HAP-1 (cell line): ENCODE measurements around the gene ATG12.
"Not testable (repeated sequence)": the region's sequence is repeated elsewhere in the genome, so short reads cannot be mapped to it uniquely, and the experiment has no call there.

Experiments
- DNase-seq, 2 experiments: peaks; one replicate each; pipeline ENCODE4 v3.0.0-alpha.2; 2016 to 2020; ENCODE audit warnings: low spot score in 2 of 2
- H3K27me3 ChIP-seq: fragments of 250-450 bp; sonication (Bioruptor Pico); 2 replicates; pipeline ENCODE4 v1.5.1; 2020; ENCODE audit warnings: low read depth, mild to moderate bottlenecking, moderate library complexity
- H3K36me3 ChIP-seq: fragments of 250-450 bp; sonication (Bioruptor Pico); replicated peaks from 2 replicates; pipeline ENCODE4 v1.5.1; 2020; ENCODE audit warnings: mild to moderate bottlenecking
- H3K4me1 ChIP-seq: fragments of 250-450 bp; sonication (Bioruptor Pico); 2 replicates; pipeline ENCODE4 v1.5.1; 2020; ENCODE audit warnings: mild to moderate bottlenecking
- H3K4me3 ChIP-seq: fragments of 250-450 bp; sonication (Bioruptor Pico); 2 replicates; pipeline ENCODE4 v1.5.1; 2020; ENCODE audit warnings: mild to moderate bottlenecking, moderate library complexity
- H3K9me3 ChIP-seq: fragments of 250-450 bp; sonication (Bioruptor Pico); 2 replicates; pipeline ENCODE4 v1.5.1; 2020; ENCODE audit warnings: mild to moderate bottlenecking, moderate library complexity
- in situ Hi-C: fragments of 300-500 bp; cut with MboI; formaldehyde crosslinking; loops from 3 replicates; pipeline ENCODE4 v1.14.3; 2020; ENCODE audit warnings: low sequenced_read_pairs, inconsistent platforms, mixed read lengths

Gene ATG12

DNA sequence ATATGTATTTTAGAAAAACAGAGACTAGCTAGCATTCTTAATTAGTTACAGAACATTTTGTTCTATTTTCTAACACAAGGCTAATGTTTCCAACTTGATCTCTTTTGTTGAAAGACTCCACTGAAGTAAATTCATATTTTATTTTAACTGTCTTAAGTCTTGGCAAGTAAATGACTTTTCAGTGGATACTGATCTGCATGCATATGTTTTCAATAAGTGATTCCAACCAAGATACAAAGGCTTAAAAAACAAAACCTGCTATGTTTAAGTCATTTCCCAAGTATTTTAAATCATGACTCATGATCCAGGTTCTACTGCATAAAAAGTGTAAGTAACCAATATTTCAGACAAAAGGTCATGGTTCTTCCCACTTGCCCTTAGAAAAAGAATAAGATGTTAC is 30.6 kb downstream of the ATG12 start:
- peaks cover 11% of the 10 kb centered on the region for H3K4me1 ChIP-seq
- H3K27me3 ChIP-seq, result no peaks in the 10 kb centered on the region
- H3K36me3 ChIP-seq, result 0 out of 2 replicates have a peak, but pooled peaks cover 5% of the 10 kb centered on the region
- no peak for DNase-seq
- in situ Hi-C loops, result loop anchor here (25.0 kb wide), 1 partner anchor 498 kb away; no protein-coding TSS in a partner anchor
- H3K4me3 ChIP-seq, result no peak overlapping the region
- no peaks in the 10 kb centered on the region for H3K9me3 ChIP-seq

DNA sequence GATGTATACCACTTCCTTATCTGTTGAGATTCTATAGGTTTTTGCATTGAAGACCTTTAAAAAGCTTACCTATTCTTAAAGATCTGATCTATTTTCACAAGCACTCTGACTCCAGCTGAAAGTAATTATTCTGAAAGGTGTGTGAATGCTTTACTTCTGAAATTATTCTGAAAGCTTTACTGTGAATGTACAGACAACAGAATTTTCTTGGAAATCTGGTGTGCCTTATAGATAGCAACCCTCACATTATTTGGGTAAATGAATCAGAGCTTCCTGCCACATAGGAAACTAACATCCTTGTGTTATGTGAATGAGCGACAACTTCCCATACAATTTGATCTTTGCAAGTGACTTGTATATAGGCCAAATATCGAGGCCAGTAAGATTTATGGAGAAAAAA is 31.4 kb downstream of the ATG12 start:
- in situ Hi-C loops, result loop anchor here (25.0 kb wide), 1 partner anchor 498 kb away; no protein-coding TSS in a partner anchor
- Histone ChIP-seq H3K36me3 (0 out of 2 replicates have a peak, but pooled peaks cover 6% of the 10 kb centered on the region), H3K4me1 (peaks cover 8% of the 10 kb centered on the region), H3K4me3 (no peak overlapping the region), H3K27me3 (no peaks in the 10 kb centered on the region), H3K9me3 (no peaks in the 10 kb centered on the region)
- DNase-seq, result no peak

DNA sequence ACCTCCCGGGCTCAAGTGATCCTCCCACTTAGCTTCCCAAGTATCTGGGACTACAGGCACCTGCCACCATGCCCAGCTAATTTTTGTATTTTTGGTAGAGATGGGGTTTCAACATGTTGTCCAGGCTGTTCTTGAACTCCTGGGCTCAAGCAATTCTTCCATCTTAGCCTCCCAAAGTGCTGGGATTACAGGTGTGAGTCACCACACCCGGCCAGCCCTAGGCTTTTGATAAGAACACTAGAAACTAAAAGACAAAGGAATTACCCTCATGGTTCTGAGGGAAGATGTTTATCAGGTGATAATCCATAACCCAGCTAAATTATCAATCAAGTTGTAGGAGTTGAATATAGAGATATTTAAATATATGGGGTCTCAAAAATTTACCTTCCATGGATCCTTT is 33.3 kb downstream of the ATG12 start:
- H3K27me3 ChIP-seq, H3K9me3 ChIP-seq, H3K36me3 ChIP-seq, DNase-seq, H3K4me1 ChIP-seq, H3K4me3 ChIP-seq: not testable (repeated sequence)
- in situ Hi-C loops, result loop anchor here (25.0 kb wide), 1 partner anchor 496 kb away; no protein-coding TSS in a partner anchor

DNA sequence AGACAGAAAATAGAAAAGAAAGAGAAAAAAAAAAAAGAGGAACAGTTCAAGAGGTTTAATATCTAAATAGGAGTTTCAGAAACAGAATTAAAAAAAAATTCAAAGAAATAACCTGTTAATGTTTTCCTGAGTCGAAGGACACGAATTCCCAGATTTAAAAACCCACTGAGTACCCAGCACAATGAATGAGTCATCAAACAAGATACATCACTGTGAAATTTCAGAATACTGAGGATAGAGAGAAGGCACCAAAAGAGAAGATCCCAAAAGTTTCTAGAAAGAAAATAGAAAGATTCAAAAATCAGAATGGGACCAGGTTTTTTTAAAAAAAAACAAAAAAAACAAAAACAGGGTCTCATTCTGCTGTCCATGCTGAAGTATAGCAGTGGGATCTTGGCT is 33.7 kb downstream of the ATG12 start:
- Histone ChIP-seq H3K36me3 (0 out of 2 replicates have a peak, but pooled peaks cover 6% of the 10 kb centered on the region), H3K4me3 (no peak overlapping the region)
- in situ Hi-C loops, result loop anchor here (25.0 kb wide), 1 partner anchor 495 kb away; no protein-coding TSS in a partner anchor

DNA sequence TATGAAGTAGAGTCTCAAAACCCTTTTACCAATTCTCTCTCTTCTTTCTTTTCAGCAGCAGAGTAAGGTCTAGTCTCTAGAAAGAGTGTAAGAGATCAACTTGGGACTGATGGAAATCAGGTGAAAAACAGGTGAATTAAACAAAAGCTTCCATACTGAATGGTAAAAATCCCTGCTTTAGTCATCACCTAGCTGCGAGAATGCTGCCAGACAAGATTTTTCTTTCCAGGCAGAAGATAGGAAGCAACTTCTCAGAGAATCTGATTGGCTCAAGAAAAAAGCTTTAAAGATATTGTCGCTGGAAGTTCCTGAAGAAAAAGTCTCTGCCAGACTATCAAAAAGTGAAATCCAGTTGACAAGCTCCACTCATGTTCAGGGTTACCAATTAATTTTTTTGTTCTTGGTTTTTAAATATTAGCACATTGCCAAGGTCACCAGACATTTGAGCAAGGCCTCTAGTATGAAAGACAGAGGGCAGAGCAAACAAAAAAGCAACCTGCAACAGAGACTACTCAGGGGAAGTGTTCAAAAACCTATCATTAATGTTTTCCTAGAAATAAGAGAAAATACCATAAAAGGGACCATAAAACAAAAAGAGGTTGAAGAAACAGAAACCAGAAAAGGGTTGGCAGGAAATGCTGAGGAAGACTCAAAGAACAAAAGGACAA is 34.2 kb downstream of the ATG12 start:
- Histone ChIP-seq H3K9me3 (no peaks in the 10 kb centered on the region), H3K27me3 (no peaks in the 10 kb centered on the region), H3K36me3 (0 out of 2 replicates have a peak, but pooled peaks cover 6% of the 10 kb centered on the region), H3K4me3 (no peak overlapping the region), H3K4me1 (no peaks in the 10 kb centered on the region)
- in situ Hi-C loops, result loop anchor here (25.0 kb wide), 1 partner anchor 495 kb away; no protein-coding TSS in a partner anchor
- no peak for DNase-seq

More for the DNA sequence above, 33.7 kb downstream of the ATG12 start:
- no peak for DNase-seq
- Histone ChIP-seq H3K9me3 (no peaks in the 10 kb centered on the region), H3K27me3 (no peaks in the 10 kb centered on the region), H3K4me1 (no peaks in the 10 kb centered on the region)

DNA sequence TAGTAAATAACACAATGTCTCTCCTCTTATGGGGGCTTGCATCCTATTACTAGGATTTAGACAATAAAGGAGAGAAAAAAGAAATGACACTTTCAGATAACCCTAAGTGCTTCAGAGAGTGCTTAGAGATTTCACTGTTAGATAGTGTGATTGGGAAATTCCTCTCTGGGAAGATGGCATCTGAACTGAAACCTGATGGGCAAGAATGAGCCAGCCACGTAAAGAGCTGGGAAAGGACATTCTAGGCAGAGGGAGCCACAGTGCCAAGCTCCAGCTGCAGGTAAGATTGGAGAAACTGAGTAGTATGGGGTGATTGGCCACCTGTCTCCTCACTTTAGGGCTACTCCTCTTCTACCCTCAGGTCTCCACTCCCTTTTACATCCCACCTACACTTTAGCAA is 39.4 kb downstream of the ATG12 start:
- 0 out of 2 replicates have a peak, but pooled peaks cover 6% of the 10 kb centered on the region for H3K36me3 ChIP-seq
- DNase-seq, result no peak
- in situ Hi-C loops, result loop anchor here (25.0 kb wide), 1 partner anchor 490 kb away; no protein-coding TSS in a partner anchor
- H3K4me1 ChIP-seq, result no peaks in the 10 kb centered on the region
- H3K4me3 ChIP-seq, result no peak overlapping the region
- H3K27me3 ChIP-seq, result no peaks in the 10 kb centered on the region
- H3K9me3 ChIP-seq, result no peaks in the 10 kb centered on the region

DNA sequence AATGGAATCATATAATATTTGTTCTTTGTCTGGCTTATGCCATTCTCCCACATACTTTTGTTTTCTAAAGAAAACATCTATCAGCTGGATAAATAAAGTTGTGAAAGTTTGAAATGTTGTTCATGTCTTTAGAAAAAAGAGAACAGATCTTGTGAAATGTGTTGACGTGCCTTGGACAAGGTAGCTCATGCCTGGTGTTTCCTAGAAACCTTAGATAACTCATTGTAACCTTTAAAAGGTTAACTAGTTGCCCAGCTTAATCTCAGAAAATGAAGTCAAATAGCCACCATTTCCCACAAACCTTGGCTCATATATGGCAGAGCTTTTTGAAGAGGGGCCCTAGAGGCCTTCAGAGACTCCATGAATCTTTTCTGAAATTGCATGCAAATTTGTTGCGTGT is 40.2 kb downstream of the ATG12 start:
- no peak for DNase-seq
- Histone ChIP-seq H3K4me1 (no peaks in the 10 kb centered on the region), H3K4me3 (no peak overlapping the region), H3K27me3 (no peaks in the 10 kb centered on the region), H3K36me3 (0 out of 2 replicates have a peak, but pooled peaks cover 5% of the 10 kb centered on the region), H3K9me3 (no peaks in the 10 kb centered on the region)
- in situ Hi-C loops, result loop anchor here (25.0 kb wide), 1 partner anchor 489 kb away; no protein-coding TSS in a partner anchor

DNA sequence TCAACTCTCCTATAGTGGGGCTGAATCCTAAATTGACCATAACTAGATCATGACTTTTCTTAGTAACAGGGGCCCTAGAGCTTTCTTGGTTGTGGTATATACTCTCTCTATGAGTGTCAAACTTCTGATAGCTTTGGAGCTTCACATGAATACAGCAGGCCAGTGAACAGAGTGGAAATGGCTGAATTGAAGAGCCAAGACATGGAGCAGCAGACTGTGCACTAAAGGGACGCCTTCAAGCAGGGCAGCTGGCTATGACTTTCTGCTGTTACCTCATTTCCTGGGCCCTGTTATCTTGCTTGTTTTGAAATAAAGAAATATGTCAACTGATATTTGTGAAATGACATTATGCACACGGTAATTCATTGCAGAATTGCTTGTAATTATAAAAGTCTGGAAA is 41.3 kb downstream of the ATG12 start:
- H3K9me3 ChIP-seq, result no peaks in the 10 kb centered on the region
- no peak overlapping the region for H3K4me3 ChIP-seq
- H3K36me3 ChIP-seq, result no peaks in the 10 kb centered on the region
- H3K27me3 ChIP-seq, result no peaks in the 10 kb centered on the region
- H3K4me1 ChIP-seq, result no peaks in the 10 kb centered on the region
- in situ Hi-C loops, result loop anchor here (25.0 kb wide), 1 partner anchor 488 kb away; no protein-coding TSS in a partner anchor
- no peak for DNase-seq

DNA sequence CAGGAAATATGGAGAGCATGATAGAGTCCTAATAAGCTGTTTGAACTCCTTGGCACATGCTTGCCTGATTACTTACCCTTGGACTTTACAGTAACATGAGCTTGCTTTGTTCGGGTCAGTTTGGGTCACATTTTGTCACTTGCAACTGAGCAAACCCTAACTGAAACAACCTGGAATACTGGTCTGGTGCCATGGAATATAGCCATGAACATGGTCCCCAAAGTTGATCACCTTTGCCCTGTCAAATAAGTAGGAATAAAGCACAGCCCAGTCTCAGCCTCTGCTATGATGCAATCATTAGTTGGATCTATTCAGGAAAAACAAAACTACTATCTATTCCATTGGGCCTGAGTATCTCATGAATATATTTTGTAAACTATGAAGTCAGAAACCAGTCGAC is 43.1 kb downstream of the ATG12 start:
- no peak for DNase-seq
- no peak overlapping the region for H3K4me3 ChIP-seq
- in situ Hi-C loops, result no loop called here
- no peaks in the 10 kb centered on the region for H3K4me1 ChIP-seq
- no peaks in the 10 kb centered on the region for H3K36me3 ChIP-seq
- no peaks in the 10 kb centered on the region for H3K27me3 ChIP-seq
- no peaks in the 10 kb centered on the region for H3K9me3 ChIP-seq

DNA sequence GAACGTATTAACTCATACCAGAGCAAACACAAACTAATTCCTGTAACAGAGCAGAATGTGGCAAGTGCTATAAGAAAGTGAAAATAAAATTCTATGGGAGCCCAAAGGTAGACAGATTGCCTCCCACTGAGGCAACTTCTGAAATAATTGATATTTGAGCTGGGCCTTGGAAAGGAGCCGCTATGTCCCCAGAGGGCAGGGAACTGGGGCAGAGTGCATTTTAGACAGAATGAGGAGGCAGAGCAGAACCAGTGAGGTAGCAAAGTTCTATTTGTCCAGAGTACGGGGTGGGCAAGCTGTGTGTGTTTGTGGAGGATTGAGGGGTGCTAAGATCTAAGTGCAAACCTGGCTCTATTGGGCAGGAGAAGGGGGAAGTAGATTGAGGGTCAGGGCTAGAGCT is 44.7 kb downstream of the ATG12 start:
- H3K4me3 ChIP-seq, result no peak overlapping the region
- no peaks in the 10 kb centered on the region for H3K36me3 ChIP-seq
- no peaks in the 10 kb centered on the region for H3K4me1 ChIP-seq
- peaks cover 5% of the 10 kb centered on the region; the same call in 1 of the 2 replicates for H3K27me3 ChIP-seq
- in situ Hi-C loops, result no loop called here
- no peak for DNase-seq
- H3K9me3 ChIP-seq, result no peaks in the 10 kb centered on the region

DNA sequence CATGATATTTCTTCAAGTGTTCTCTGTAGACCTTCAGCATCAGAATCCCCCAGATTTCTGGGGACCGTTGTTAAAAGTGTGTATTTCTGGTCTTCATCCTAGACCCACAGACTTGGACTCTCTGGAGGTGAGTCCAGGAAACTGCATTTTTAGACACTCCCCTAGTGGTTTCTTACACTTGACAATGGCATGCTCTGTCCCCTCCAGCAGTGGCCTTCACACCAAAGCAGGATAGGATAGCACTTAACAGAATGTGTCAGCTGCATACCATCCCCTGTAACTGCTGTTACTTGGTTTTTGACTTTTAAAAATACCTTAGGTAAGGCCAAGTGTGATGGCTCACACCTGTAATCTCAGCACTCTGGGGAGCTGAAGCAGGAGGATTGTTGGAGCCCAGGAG is 45.7 kb downstream of the ATG12 start:
- no peak for DNase-seq
- in situ Hi-C loops, result no loop called here
- Histone ChIP-seq H3K4me3 (no peak overlapping the region), H3K36me3 (no peaks in the 10 kb centered on the region), H3K27me3 (peaks cover 5% of the 10 kb centered on the region; the same call in 1 of the 2 replicates), H3K4me1 (no peaks in the 10 kb centered on the region), H3K9me3 (no peaks in the 10 kb centered on the region)

DNA sequence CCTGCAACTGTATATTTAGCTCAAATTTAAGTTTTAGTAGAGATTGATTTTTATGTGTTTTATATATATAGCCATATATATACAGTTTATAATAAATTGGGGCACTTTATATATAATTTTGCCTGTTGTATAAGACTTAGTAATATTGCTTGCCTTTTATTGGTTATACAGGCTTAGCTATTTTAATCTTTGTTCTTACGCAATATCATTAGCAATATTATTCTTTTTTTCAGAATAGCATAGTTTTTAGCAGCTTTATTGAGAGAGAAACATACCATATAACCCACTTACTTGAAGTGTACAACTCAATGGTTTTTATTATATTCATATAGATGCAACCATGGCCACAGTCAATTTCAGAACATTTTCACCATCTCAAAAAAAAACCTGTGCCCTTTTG is 52.9 kb downstream of the ATG12 start:
- Histone ChIP-seq H3K36me3 (no peaks in the 10 kb centered on the region), H3K9me3 (no peaks in the 10 kb centered on the region), H3K27me3 (peaks cover 24% of the 10 kb centered on the region), H3K4me1 (no peaks in the 10 kb centered on the region), H3K4me3 (no peak overlapping the region)
- in situ Hi-C loops, result no loop called here
- no peak for DNase-seq

DNA sequence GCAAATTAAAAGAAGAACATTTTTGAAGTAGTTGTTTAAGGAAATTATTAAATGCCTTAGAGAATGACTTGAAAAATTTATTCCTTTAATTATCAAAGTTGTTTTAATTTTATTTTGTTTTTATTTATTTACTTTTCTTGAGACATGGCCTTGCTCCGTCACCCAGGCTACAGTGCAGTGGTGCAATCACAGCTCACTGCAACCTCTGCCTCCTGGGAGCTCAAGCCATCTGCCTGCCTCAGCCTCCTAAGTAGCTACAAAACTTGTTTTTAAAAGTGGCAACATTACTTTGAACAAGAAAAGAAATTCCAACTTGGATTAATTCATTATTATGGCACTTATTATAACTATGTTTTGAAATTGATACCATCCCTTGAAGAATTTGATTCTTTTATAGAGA is 53.9 kb downstream of the ATG12 start:
- no peaks in the 10 kb centered on the region for H3K9me3 ChIP-seq
- no peak overlapping the region for H3K4me3 ChIP-seq
- no peak for DNase-seq
- peaks cover 20% of the 10 kb centered on the region for H3K27me3 ChIP-seq
- in situ Hi-C loops, result no loop called here
- no peaks in the 10 kb centered on the region for H3K4me1 ChIP-seq
- no peaks in the 10 kb centered on the region for H3K36me3 ChIP-seq

DNA sequence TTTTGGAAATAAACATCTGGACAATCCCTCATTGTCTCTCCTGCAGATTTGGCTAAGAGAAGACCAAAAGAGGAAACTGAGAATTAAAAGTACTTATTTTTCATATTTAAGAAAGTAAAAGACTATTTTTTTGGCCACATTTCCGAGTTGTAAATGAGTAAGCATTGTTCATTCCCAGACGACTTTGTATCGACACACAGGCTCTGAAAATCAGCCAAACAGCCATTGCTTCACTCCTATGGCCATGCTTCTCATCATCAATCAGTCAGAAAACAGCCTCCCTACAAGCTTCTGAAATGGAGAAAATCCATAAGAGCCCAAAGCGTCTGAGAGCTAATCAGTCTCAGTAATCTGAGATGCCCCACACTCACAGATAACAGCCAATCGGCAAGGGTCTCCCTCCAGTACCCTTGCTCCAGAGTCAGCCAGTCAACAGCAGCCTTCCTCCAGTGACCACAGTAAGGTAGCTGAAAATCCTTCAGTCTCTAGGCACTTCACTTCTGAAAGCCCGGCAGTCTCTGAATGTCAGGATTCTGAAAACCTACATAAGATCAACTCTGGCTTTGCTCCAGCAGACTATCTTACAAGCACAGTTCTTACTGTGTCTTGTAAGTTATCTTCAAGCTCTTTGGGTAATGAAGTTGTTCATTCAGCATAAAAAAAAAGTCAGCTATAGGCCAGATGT is 55.8 kb downstream of the ATG12 start:
- H3K27me3 ChIP-seq, result peaks cover 20% of the 10 kb centered on the region

More for the DNA sequence above, 55.8 kb downstream of the ATG12 start:
- no peak for DNase-seq
- Histone ChIP-seq H3K4me3 (no peak overlapping the region), H3K9me3 (no peaks in the 10 kb centered on the region), H3K4me1 (no peaks in the 10 kb centered on the region), H3K36me3 (no peaks in the 10 kb centered on the region)
- in situ Hi-C loops, result no loop called here
